Endothelial cell of umbilical vein (primary cell): ENCODE data around the gene KTN1.

Experiments
- CTCF ChIP-seq, 2 donors: IDR thresholded peaks; 1 replicate in 1 of 2; 2 replicates in 1 of 2; pipeline ENCODE4 v1.5.1; 2011; ENCODE audit warnings: low read length in 2 of 2, mild to moderate bottlenecking in 2 of 2, moderate library complexity in 2 of 2, control low read depth in 1 of 2, inconsistent platforms in 1 of 2, low read depth in 1 of 2; ENCODE audit not compliant: insufficient read depth in 1 of 2; ENCODE audit errors: extremely low read depth in 1 of 2
- EZH2 ChIP-seq: IDR thresholded peaks from 2 replicates; pipeline ENCODE4 v1.6.1; 2012; ENCODE audit warnings: borderline replicate concordance, low read depth, mild to moderate bottlenecking, moderate library complexity, low read length, inconsistent platforms; ENCODE audit not compliant: severe bottlenecking
- FOS ChIP-seq: IDR thresholded peaks from 2 replicates; pipeline ENCODE4 v1.6.1; 2011; ENCODE audit warnings: mild to moderate bottlenecking, low read length, moderate library complexity, borderline replicate concordance; ENCODE audit not compliant: insufficient read depth
- JUN ChIP-seq: IDR thresholded peaks from 2 replicates; pipeline ENCODE4 v1.6.1; 2011; ENCODE audit warnings: borderline replicate concordance, low read depth; ENCODE audit not compliant: insufficient read length, insufficient read depth
- MAX ChIP-seq: IDR thresholded peaks from 2 replicates; pipeline ENCODE4 v1.6.1; 2011; ENCODE audit not compliant: insufficient read depth, insufficient read length
- MYC ChIP-seq: IDR thresholded peaks from one replicate; pipeline ENCODE4 v1.6.1; 2011; ENCODE audit warnings: mild to moderate bottlenecking, low read depth, low read length
- POLR2A ChIP-seq: IDR thresholded peaks from 2 replicates; pipeline ENCODE4 v1.6.1; 2012; ENCODE audit warnings: low read depth, mild to moderate bottlenecking, control low read depth, low read length

- no peak for TF ChIP-seq POLR2A
- no peak for TF ChIP-seq CTCF (IDR thresholded peaks at IDR 0.05; ENCODE audit: extremely low read depth in 1 of 2, insufficient read depth in 1 of 2, low read depth in 1 of 2, low read length in 2 of 2)
- TF ChIP-seq MAX: no peak
- no peak for TF ChIP-seq EZH2
- no peak for TF ChIP-seq MYC
- no peak for TF ChIP-seq JUN
- TF ChIP-seq FOS: no peak
Measured at GRCh38 chr14:55654243-55654642, 74.2 kb downstream of the KTN1 start.
